Parathyroid adenoma (tissue), 2 donors: ENCODE measurements around the gene CYP1A2.

Source experiments
- H2AFZ ChIP-seq: fragments of 300-600 bp; sonication (generic); one replicate; pipeline ENCODE4 v1.7.0; 2017; ENCODE audit warnings: antibody characterized with exemption, mild to moderate bottlenecking
- H3K27ac ChIP-seq: fragments of 300-600 bp; sonication (generic); one replicate; pipeline ENCODE4 v1.7.0; 2017
- H3K27me3 ChIP-seq: fragments of 300-600 bp; sonication (generic); one replicate; pipeline ENCODE4 v1.7.0; 2017; ENCODE audit warnings: low read length; ENCODE audit not compliant: control insufficient read depth, insufficient read depth
- H3K36me3 ChIP-seq: fragments of 300-600 bp; sonication (generic); one replicate; pipeline ENCODE4 v1.7.0; 2017; ENCODE audit warnings: low read length; ENCODE audit not compliant: control insufficient read depth, insufficient read depth
- H3K4me1 ChIP-seq: fragments of 300-600 bp; sonication (generic); one replicate; pipeline ENCODE4 v1.7.0; 2017; ENCODE audit warnings: control low read depth
- H3K4me2 ChIP-seq: fragments of 300-600 bp; sonication (generic); one replicate; pipeline ENCODE4 v1.7.0; 2017; ENCODE audit warnings: low read length
- H3K4me3 ChIP-seq: fragments of 300-600 bp; sonication (generic); one replicate; pipeline ENCODE4 v1.7.0; 2017; ENCODE audit warnings: low read depth, low read length
- H3K79me2 ChIP-seq: fragments of 300-600 bp; sonication (generic); one replicate; pipeline ENCODE4 v1.7.0; 2017; ENCODE audit warnings: control low read depth
- H3K9ac ChIP-seq: fragments of 300-600 bp; sonication (generic); one replicate; pipeline ENCODE4 v1.7.0; 2017; ENCODE audit warnings: mild to moderate bottlenecking
- H3K9me3 ChIP-seq: fragments of 300-600 bp; sonication (generic); one replicate; pipeline ENCODE4 v1.7.0; 2017; ENCODE audit warnings: low read length; ENCODE audit not compliant: control insufficient read depth
- CTCF ChIP-seq: fragments of 300-600 bp; sonication (generic); IDR thresholded peaks from one replicate; pipeline ENCODE4 v1.7.0; 2017; ENCODE audit warnings: antibody characterized with exemption, mild to moderate bottlenecking
- donor health status: primary hyperparathyroidism.

CYP1A2 gene, protein sequence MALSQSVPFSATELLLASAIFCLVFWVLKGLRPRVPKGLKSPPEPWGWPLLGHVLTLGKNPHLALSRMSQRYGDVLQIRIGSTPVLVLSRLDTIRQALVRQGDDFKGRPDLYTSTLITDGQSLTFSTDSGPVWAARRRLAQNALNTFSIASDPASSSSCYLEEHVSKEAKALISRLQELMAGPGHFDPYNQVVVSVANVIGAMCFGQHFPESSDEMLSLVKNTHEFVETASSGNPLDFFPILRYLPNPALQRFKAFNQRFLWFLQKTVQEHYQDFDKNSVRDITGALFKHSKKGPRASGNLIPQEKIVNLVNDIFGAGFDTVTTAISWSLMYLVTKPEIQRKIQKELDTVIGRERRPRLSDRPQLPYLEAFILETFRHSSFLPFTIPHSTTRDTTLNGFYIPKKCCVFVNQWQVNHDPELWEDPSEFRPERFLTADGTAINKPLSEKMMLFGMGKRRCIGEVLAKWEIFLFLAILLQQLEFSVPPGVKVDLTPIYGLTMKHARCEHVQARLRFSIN

GRCh38 chr15:74748322-74748946 is at the start of gene CYP1A2:
CYP1A2 (plus strand) TSS chr15:74748845; CDS start chr15:74749739, 894 bp downstream.
- H3K36me3 ChIP-seq, result no peaks in the 10 kb centered on the region
- H3K9ac ChIP-seq, result no peak within 1 kb of the TSS

DNA sequence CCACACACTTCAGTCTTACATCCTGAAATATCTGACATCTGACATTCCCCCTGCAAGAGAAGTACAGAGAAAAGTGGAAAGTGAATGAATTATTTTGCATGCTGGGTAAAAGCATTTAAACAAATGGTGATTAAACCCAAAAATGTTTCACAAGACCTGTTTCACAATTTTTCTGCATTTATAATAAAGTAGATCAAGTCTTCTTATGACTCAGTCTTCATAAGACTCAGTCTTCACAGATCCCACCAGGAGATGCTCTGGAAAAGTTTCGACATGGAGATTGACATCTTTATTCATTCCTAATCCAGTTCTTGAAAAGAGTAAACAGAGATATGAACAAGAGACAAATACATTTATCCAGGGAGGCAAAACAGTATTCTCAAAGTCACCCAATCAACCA is 39.6 kb upstream of the CYP1A2 start:
- TF ChIP-seq CTCF, result no peak
- H3K4me3 ChIP-seq, result no peak overlapping the region
- H3K36me3 ChIP-seq, result no peaks in the 10 kb centered on the region
- no peaks in the 10 kb centered on the region for H3K4me1 ChIP-seq
- no peak overlapping the region for H3K27ac ChIP-seq
- H3K27me3 ChIP-seq, result no peaks in the 10 kb centered on the region
- no peaks in the 10 kb centered on the region for H3K79me2 ChIP-seq
- H3K4me2 ChIP-seq, result no peak overlapping the region
- H3K9me3 ChIP-seq, result no peaks in the 10 kb centered on the region
- H3K9ac ChIP-seq, result no peak overlapping the region
- H2AFZ ChIP-seq, result no peak overlapping the region

More at GRCh38 chr15:74748322-74748946, at the start of gene CYP1A2:
- Histone ChIP-seq H3K27ac (no peak within 1 kb of the TSS), H3K4me3 (no peak within 1 kb of the TSS), H3K79me2 (no peaks in the 10 kb centered on the region), H3K9me3 (no peaks in the 10 kb centered on the region), H3K4me1 (no peaks in the 10 kb centered on the region), H3K27me3 (no peaks in the 10 kb centered on the region), H3K4me2 (no peak within 1 kb of the TSS), H2AFZ (no peak within 1 kb of the TSS)
- TF ChIP-seq CTCF, result no peak

GRCh38 chr15:74709892-74710291 is 38.8 kb upstream of the CYP1A2 start:
- TF ChIP-seq CTCF, result no peak
- Histone ChIP-seq H3K27ac (no peak overlapping the region), H3K27me3 (no peaks in the 10 kb centered on the region), H3K9me3 (no peaks in the 10 kb centered on the region), H3K9ac (no peak overlapping the region), H3K36me3 (no peaks in the 10 kb centered on the region), H3K4me2 (no peak overlapping the region), H3K79me2 (no peaks in the 10 kb centered on the region), H2AFZ (no peak overlapping the region), H3K4me1 (no peaks in the 10 kb centered on the region), H3K4me3 (no peak overlapping the region)

GRCh38 chr15:74710319-74711094 is 38.1 kb upstream of the CYP1A2 start:
- H3K9me3 ChIP-seq, result no peaks in the 10 kb centered on the region
- H3K27ac ChIP-seq, result no peak overlapping the region
- H3K9ac ChIP-seq, result no peak overlapping the region
- H2AFZ ChIP-seq, result no peak overlapping the region
- H3K27me3 ChIP-seq, result no peaks in the 10 kb centered on the region
- no peaks in the 10 kb centered on the region for H3K4me1 ChIP-seq
- no peak overlapping the region for H3K4me2 ChIP-seq
- H3K79me2 ChIP-seq, result no peaks in the 10 kb centered on the region
- TF ChIP-seq CTCF, result no peak
- H3K4me3 ChIP-seq, result no peak overlapping the region
- no peaks in the 10 kb centered on the region for H3K36me3 ChIP-seq
